Peyer's patch (tissue), 4 donors: ENCODE results near the gene ZNF432. TPM values are rescaled to one million over a fixed set of nuclear protein-coding genes. Genes with fewer than 3 reads are reported as not detected.
A peak's percentile ranks its signal among the peaks of the same experiment; 100 is the strongest.
"Not testable (repeated sequence)": the region's sequence is repeated elsewhere in the genome, so short reads cannot be mapped to it uniquely, and the experiment has no call there.

Source experiments
- DNase-seq, 3 donors: peaks; one replicate each; pipeline ENCODE4 v3.0.0-alpha.2; 2017 to 2019
- H3K27ac ChIP-seq, 4 donors: fragments of 200-600 bp; sonication (generic); one replicate each; pipeline ENCODE4 v1.5.1; 2016 to 2019
- H3K27me3 ChIP-seq, 2 donors: fragments of 200-600 bp; sonication (generic); one replicate each; pipeline ENCODE4 v1.5.1; 2019
- H3K36me3 ChIP-seq, 3 donors: fragments of 200-600 bp; sonication (generic); one replicate each; pipeline ENCODE4 v1.5.1; 2016 to 2019
- H3K4me1 ChIP-seq, 4 donors: fragments of 200-600 bp; sonication (generic); one replicate each; pipeline ENCODE4 v1.5.1; 2016 to 2019
- H3K4me3 ChIP-seq, 4 donors: fragments of 200-600 bp; sonication (generic); 1 replicate in 3 of 4; 2 replicates in 1 of 4; pipeline ENCODE4 v1.5.1; 2016 to 2019; ENCODE audit warnings: mild to moderate bottlenecking in 1 of 4
- H3K9me3 ChIP-seq, 4 donors: fragments of 200-600 bp; sonication (generic); one replicate each; pipeline ENCODE4 v1.5.1; 2016 to 2019; ENCODE audit warnings: mild to moderate bottlenecking in 1 of 4
- CTCF ChIP-seq, 6 experiments: fragments of 450-650 bp in 4 of 6; fragments of 200-600 bp in 2 of 6; sonication (generic) in 1 of 6; IDR thresholded peaks; one replicate each; pipeline ENCODE4 v1.5.1; 2017 to 2019; ENCODE audit warnings: antibody characterized with exemption in 6 of 6, mild to moderate bottlenecking in 3 of 6, moderate library complexity in 1 of 6
- POLR2A ChIP-seq, 2 donors: fragments of 450-650 bp; IDR thresholded peaks; one replicate each; pipeline ENCODE4 v1.5.1; 2017; ENCODE audit warnings: antibody characterized with exemption in 2 of 2, mild to moderate bottlenecking in 2 of 2, moderate library complexity in 2 of 2
- total RNA-seq, 4 donors: library from RNA; depleted of rRNA; stranded (reverse); fragments of >200 nt; gene quantifications; one replicate each; pipeline ENCODE4 v1.1.0, GENCODE V29; 2016

The ZNF432 gene
- total RNA-seq, 4 donors from 2014 or later: 5.8 to 19.0 (median 12.0) TPM

DNA sequence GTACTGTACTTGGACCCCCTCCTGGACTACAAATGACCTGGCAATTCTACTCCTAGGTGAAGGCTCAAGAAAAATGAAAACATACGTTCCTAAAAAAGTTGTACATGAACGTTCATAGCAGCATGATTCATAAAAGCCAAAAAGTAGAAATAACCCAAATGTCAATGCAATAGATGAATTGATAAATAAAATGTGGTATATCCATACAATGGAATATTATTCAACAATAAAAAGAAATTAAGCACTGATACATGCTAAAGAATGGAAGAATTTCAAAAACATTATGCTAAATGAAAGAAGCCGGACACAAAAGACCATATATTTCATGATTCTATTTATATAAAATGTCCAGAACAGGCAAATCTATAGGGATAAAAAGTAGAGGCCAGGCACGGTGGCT, 9.5 kb downstream of the ZNF432 start:
- peaks cover 0 to 84% (median 27%) of the 10 kb centered on the region in 4 donors for H3K9me3 ChIP-seq
- H3K4me3 ChIP-seq: no peak overlapping the region
- no peaks in the 10 kb centered on the region for H3K27me3 ChIP-seq
- no peaks in the 10 kb centered on the region for H3K4me1 ChIP-seq
- TF ChIP-seq POLR2A (IDR thresholded peaks at IDR 0.05) (no peak), CTCF (IDR thresholded peaks at IDR 0.05) (no peak)
- no peak for DNase-seq
- H3K36me3 ChIP-seq: peaks cover 0 to 90% (median 12%) of the 10 kb centered on the region in 3 donors
- no peak overlapping the region for H3K27ac ChIP-seq

GRCh38 chr19:52034051-52034728, 14.4 kb downstream of the ZNF432 start:
- H3K27ac ChIP-seq: no peak overlapping the region
- H3K9me3 ChIP-seq: peaks cover 0 to 95% (median 30%) of the 10 kb centered on the region in 4 donors
- peaks cover 0 to 60% (median 5%) of the 10 kb centered on the region in 3 donors for H3K36me3 ChIP-seq
- TF ChIP-seq CTCF (IDR thresholded peaks at IDR 0.05): no peak
- no peak for TF ChIP-seq POLR2A (IDR thresholded peaks at IDR 0.05)
- H3K4me1 ChIP-seq: no peaks in the 10 kb centered on the region
- no peak overlapping the region for H3K4me3 ChIP-seq
- DNase-seq: no peak
- H3K27me3 ChIP-seq: no peaks in the 10 kb centered on the region

- peaks cover 0 to 66% (median 9%) of the 10 kb centered on the region in 4 donors for H3K9me3 ChIP-seq
- no peak for DNase-seq
- no peak for TF ChIP-seq CTCF (IDR thresholded peaks at IDR 0.05)
- TF ChIP-seq POLR2A (IDR thresholded peaks at IDR 0.05): no peak
- H3K36me3 ChIP-seq: peaks cover 0 to 33% (median 0%) of the 10 kb centered on the region in 3 donors
- H3K27ac ChIP-seq: peak overlapping the region; percentile 86 to 90 (median 87)
- H3K27me3 ChIP-seq: no peaks in the 10 kb centered on the region
- H3K4me1 ChIP-seq: peaks cover 0 to 8% (median 2%) of the 10 kb centered on the region in 4 donors
- H3K4me3 ChIP-seq: peak overlapping the region; percentile 69 to 91 (median 82)
Measured at GRCh38 chr19:52028780-52029123, 19.9 kb downstream of the ZNF432 start.

DNA sequence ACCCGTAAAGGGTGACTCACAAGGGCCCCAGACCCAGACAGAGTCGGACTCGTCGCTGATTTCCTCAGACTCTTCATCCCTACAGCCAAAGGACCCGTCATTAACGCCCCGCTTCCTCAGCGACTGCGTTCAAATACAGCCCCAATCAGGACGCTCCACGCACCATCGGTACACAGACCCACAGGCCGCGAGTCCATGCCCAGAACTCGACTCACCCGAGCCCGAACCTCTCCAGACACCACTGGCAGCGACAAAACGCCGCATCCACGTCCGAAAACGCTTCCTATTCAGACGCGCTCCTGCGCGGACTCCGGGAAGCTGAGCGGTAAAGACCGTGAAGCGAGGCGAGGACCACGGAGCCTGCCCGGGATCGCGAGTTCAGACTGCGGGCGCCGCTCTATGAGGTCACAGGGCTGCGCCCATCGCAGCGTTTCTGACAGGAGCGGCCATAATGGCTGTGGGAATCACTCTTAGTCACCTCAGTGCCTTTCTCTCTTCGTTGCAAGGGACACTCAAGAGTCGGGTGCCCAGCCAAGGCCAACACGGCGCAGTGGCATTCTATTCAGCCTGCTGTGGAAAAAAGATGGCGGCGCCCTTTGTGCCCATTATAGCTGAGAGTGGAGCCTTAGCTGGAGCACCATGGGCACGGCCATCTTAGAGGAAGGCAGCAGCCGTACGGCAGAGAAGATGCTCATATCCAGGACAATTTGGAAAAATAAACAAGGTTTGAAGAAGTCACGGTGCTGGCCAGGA, 20.4 kb downstream of the ZNF432 start, which contains the start of gene ZNF614:
Gene ZNF614, minus strand, starts transcription at position 353 of the 753 bp plus-strand sequence. CDS start 2,634 bp downstream, outside the sequence.
- Histone ChIP-seq H3K27ac (peak within 1 kb of the TSS; percentile 86 to 90 (median 87)), H3K4me3 (peak within 1 kb of the TSS; percentile 69 to 91 (median 82)), H3K36me3 (peaks cover 0 to 33% (median 4%) of the 10 kb centered on the region in 3 donors), H3K9me3 (peaks cover 0 to 66% (median 7%) of the 10 kb centered on the region in 4 donors), H3K27me3 (no peaks in the 10 kb centered on the region), H3K4me1 (peaks cover 0 to 8% (median 2%) of the 10 kb centered on the region in 4 donors)
- DNase-seq: peak; percentile 84 to 94 (median 90)
- TF ChIP-seq CTCF (IDR thresholded peaks at IDR 0.05) (no peak), POLR2A (IDR thresholded peaks at IDR 0.05) (peak; percentile 41 to 48)

- DNase-seq, H3K4me3 ChIP-seq, H3K4me1 ChIP-seq, H3K27ac ChIP-seq, H3K27me3 ChIP-seq: not testable (repeated sequence)
- Histone ChIP-seq H3K9me3 (peaks cover 0 to 63% (median 10%) of the 10 kb centered on the region in 4 donors), H3K36me3 (peaks cover 0 to 50% (median 4%) of the 10 kb centered on the region in 3 donors)
Measured at GRCh38 chr19:52026255-52026990, 22.2 kb downstream of the ZNF432 start.

DNA sequence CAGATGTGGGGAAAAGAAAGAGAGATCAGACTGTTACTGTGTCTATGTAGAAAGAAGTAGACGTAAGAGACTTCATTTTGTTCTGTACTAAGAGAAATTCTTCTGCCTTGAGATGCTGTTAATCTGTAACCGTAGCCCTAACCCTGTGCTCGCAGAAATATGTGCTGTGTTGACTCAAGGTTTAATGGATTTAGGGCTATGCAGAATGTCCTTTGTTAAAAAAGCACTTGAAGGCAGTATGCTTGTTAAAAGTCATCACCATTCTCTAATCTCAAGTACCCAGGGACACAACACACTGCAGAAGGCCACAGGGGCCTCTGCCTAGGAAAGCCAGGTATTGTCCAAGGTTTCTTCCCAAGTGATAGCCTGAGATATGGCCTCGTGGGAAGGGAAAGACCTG, 24.2 kb downstream of the ZNF432 start:
- peaks cover 0 to 64% (median 23%) of the 10 kb centered on the region in 4 donors for H3K9me3 ChIP-seq
- H3K36me3 ChIP-seq: peaks cover 0 to 70% (median 4%) of the 10 kb centered on the region in 3 donors
- DNase-seq, H3K27me3 ChIP-seq, H3K4me1 ChIP-seq, H3K27ac ChIP-seq, H3K4me3 ChIP-seq: not testable (repeated sequence)
